Caco-2 (cell line): ENCODE measurements around the gene CALD1. TPM values are rescaled to one million over a fixed set of nuclear protein-coding genes. Genes with fewer than 3 reads are reported as not detected.

Experiments used
- BruUV-seq: library from RNA; stranded (reverse); fragments of 400-500 nt; replicated peaks from 2 replicates; lab custom pipeline; 2021; lab: Mats Ljungman, UMichigan
- CTCF ChIA-PET: fragments of 300-600 bp; sonication (Branson Sonifier 250); formaldehyde crosslinking; loops from one replicate; lab custom pipeline; 2022; ENCODE audit warnings: antibody characterized with exemption; lab: Charles Lee
- POLR2A ChIA-PET: fragments of 300-600 bp; sonication (Branson Sonifier 250); formaldehyde crosslinking; loops from one replicate; lab custom pipeline; 2022; ENCODE audit warnings: antibody characterized with exemption; lab: Charles Lee
- DNase-seq, 2 experiments: peaks; one replicate each; pipeline versions ENCODE4 v3.0.0 to v3.0.0-alpha.2; 2020 to 2022
- H3K27me3 ChIP-seq: replicated peaks from 2 replicates; pipeline ENCODE4 v1.6.0; 2011; ENCODE audit warnings: low read length; ENCODE audit not compliant: control insufficient read depth, insufficient read depth
- H3K36me3 ChIP-seq: 2 replicates; pipeline ENCODE4 v1.5.1; 2011; ENCODE audit warnings: low read length; ENCODE audit not compliant: control insufficient read depth, insufficient read depth
- H3K4me1 ChIP-seq: fragments of 250-450 bp; sonication (Bioruptor Pico); 2 replicates; pipeline ENCODE4 v1.5.1; 2020; ENCODE audit warnings: mild to moderate bottlenecking
- H3K4me3 ChIP-seq: 2 replicates; pipeline ENCODE4 v1.5.1; 2011; ENCODE audit warnings: low read depth, mild to moderate bottlenecking, control low read depth, low read length
- H3K9me3 ChIP-seq: fragments of 250-450 bp; sonication (Bioruptor Pico); 2 replicates; pipeline ENCODE4 v1.5.1; 2020; ENCODE audit warnings: mild to moderate bottlenecking, moderate library complexity
- H3K27ac Mint-ChIP-seq: one replicate; pipeline ENCODE4 v1.8.0; 2022; ENCODE audit warnings: mixed read lengths; ENCODE audit not compliant: unreplicated experiment
- H3K27me3 Mint-ChIP-seq: one replicate; pipeline ENCODE4 v1.8.0; 2022; ENCODE audit warnings: mixed read lengths; ENCODE audit not compliant: insufficient read depth, unreplicated experiment
- H3K36me3 Mint-ChIP-seq: one replicate; pipeline ENCODE4 v1.8.0; 2022; ENCODE audit warnings: mild to moderate bottlenecking, mixed read lengths; ENCODE audit not compliant: insufficient read depth, unreplicated experiment
- H3K4me1 Mint-ChIP-seq: one replicate; pipeline ENCODE4 v1.8.0; 2022; ENCODE audit warnings: low read depth, mixed read lengths; ENCODE audit not compliant: unreplicated experiment
- H3K4me3 Mint-ChIP-seq: one replicate; pipeline ENCODE4 v1.8.0; 2022; ENCODE audit warnings: mild to moderate bottlenecking, moderate library complexity, mixed read lengths; ENCODE audit not compliant: unreplicated experiment
- H3K9me3 Mint-ChIP-seq: one replicate; pipeline ENCODE4 v1.8.0; 2022; ENCODE audit warnings: mixed read lengths; ENCODE audit not compliant: unreplicated experiment
- CTCF ChIP-seq, 2 experiments: fragments of 200-600 bp in 1 of 2; IDR thresholded peaks; 1 replicate in 1 of 2; 2 replicates in 1 of 2; pipeline versions ENCODE4 v1.5.1 to v1.8.0; 2011 to 2022; ENCODE audit warnings: antibody characterized with exemption in 1 of 2, control low read depth in 1 of 2, inconsistent platforms in 1 of 2, low read depth in 1 of 2, low read length in 1 of 2, mild to moderate bottlenecking in 1 of 2, moderate library complexity in 1 of 2; ENCODE audit not compliant: insufficient read depth in 1 of 2, severe bottlenecking in 1 of 2, unreplicated experiment in 1 of 2
- intact Hi-C: fragments of 100-400 bp; cut with micrococcal nuclease; formaldehyde crosslinking; loops from one replicate; pipeline ENCODE4 v1.10.0; 2022; ENCODE audit not compliant: unreplicated experiment
- total RNA-seq: library from RNA; stranded (reverse); gene quantifications from 2 replicates; pipeline ENCODE4 v1.2.3, GENCODE V29; 2022

The CALD1 gene
- total RNA-seq, 1 experiment from 2014 or later, result 155 TPM

- H3K36me3 Mint-ChIP-seq, result no peaks in the 10 kb centered on the region
- no peak overlapping the region for H3K4me3 ChIP-seq
- H3K36me3 ChIP-seq, result no peaks in the 10 kb centered on the region
- H3K4me1 ChIP-seq, result no peaks in the 10 kb centered on the region
- no peaks in the 10 kb centered on the region; the same call in 1 of the 2 replicates for H3K27me3 ChIP-seq
- H3K9me3 Mint-ChIP-seq, result no peaks in the 10 kb centered on the region
- POLR2A ChIA-PET, result no interaction called here
- no peaks in the 10 kb centered on the region for H3K9me3 ChIP-seq
- no peak for TF ChIP-seq CTCF (IDR thresholded peaks at IDR 0.05; ENCODE audit: insufficient read depth in 1 of 2, low read depth in 1 of 2, low read length in 1 of 2, severe bottlenecking in 1 of 2, unreplicated experiment in 1 of 2)
- no peaks in the 10 kb centered on the region for H3K27me3 Mint-ChIP-seq
- no peak overlapping the region for H3K27ac Mint-ChIP-seq
- intact Hi-C loops, result no loop called here
- CTCF ChIA-PET, result interaction anchor here (0.6 kb wide), 1 partner anchor 213 kb away, joined by 5 read pairs; no protein-coding TSS in a partner anchor
- no TSS peak for BruUV-seq
- H3K4me1 Mint-ChIP-seq, result no peaks in the 10 kb centered on the region
- no peak overlapping the region for H3K4me3 Mint-ChIP-seq
- no peak for DNase-seq
Observed at GRCh38 chr7:134736381-134736780, 43.1 kb upstream of the CALD1 start.

DNA sequence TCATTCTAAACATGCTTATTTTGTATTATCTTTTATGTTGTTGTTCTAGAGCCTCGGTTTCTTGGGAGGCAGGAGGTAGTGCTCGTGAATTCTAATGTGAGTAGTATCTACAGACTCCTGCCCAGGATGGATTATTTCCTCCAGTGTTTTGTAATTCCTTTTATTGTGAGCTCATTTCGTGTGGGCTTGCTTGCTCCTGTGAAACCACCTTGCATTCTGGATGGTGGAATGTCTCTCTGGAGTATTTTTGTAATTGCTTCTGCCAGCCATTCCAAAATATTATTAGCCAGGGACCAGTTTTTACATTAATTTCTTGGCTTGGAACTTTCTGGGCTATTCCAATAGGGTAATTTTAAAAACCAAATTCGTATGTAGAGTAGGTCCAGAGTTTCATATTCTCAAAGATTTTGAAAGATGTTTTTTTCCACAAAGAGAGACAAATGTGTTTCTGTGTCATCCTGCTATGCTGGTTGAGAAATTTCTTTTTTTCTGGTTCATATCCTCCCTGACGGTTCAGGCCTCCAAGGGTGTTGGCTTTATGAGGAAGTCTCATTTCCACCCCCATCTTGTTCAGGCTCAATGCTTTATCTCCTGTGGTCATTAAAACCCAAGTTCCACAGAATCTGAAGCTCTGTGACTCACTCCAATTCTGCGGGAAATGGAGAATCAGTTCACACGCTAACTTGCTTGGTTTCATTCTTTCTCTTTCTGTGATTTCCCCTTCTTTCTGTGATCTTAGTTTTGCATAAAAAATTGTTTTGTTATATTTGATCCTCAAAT, 41.7 kb upstream of the CALD1 start:
- H3K27me3 Mint-ChIP-seq, result no peaks in the 10 kb centered on the region
- CTCF ChIA-PET, result no interaction called here
- no peaks in the 10 kb centered on the region for H3K36me3 Mint-ChIP-seq
- no peaks in the 10 kb centered on the region for H3K9me3 Mint-ChIP-seq
- no peaks in the 10 kb centered on the region for H3K36me3 ChIP-seq
- no peak for TF ChIP-seq CTCF (IDR thresholded peaks at IDR 0.05; ENCODE audit: insufficient read depth in 1 of 2, low read depth in 1 of 2, low read length in 1 of 2, severe bottlenecking in 1 of 2, unreplicated experiment in 1 of 2)
- no peak overlapping the region for H3K27ac Mint-ChIP-seq
- H3K4me1 ChIP-seq, result peaks cover 13% of the 10 kb centered on the region
- no peak overlapping the region for H3K4me3 ChIP-seq
- DNase-seq, result no peak
- H3K9me3 ChIP-seq, result no peaks in the 10 kb centered on the region
- no TSS peak for BruUV-seq
- intact Hi-C loops, result no loop called here
- POLR2A ChIA-PET, result no interaction called here
- H3K27me3 ChIP-seq, result no peaks in the 10 kb centered on the region; the same call in 1 of the 2 replicates
- H3K4me3 Mint-ChIP-seq, result no peak overlapping the region
- H3K4me1 Mint-ChIP-seq, result peaks cover 10% of the 10 kb centered on the region

GRCh38 chr7:134739362-134739761, 40.1 kb upstream of the CALD1 start:
- no peak for TF ChIP-seq CTCF (IDR thresholded peaks at IDR 0.05; ENCODE audit: insufficient read depth in 1 of 2, low read depth in 1 of 2, low read length in 1 of 2, severe bottlenecking in 1 of 2, unreplicated experiment in 1 of 2)
- H3K27me3 ChIP-seq, result no peaks in the 10 kb centered on the region; the same call in 1 of the 2 replicates
- Mint-ChIP-seq H3K4me3 (no peak overlapping the region), H3K9me3 (no peaks in the 10 kb centered on the region), H3K27ac (no peak overlapping the region), H3K36me3 (no peaks in the 10 kb centered on the region), H3K4me1 (peaks cover 20% of the 10 kb centered on the region), H3K27me3 (no peaks in the 10 kb centered on the region)
- DNase-seq, result no peak
- ChIA-PET CTCF (no interaction called here), POLR2A (no interaction called here)
- no TSS peak for BruUV-seq
- intact Hi-C loops, result no loop called here
- H3K9me3 ChIP-seq, result no peaks in the 10 kb centered on the region
- H3K36me3 ChIP-seq, result no peaks in the 10 kb centered on the region
- H3K4me3 ChIP-seq, result no peak overlapping the region
- peaks cover 23% of the 10 kb centered on the region for H3K4me1 ChIP-seq
